Stimulated activated naive CD4-positive, alpha-beta T cell (primary cell): ENCODE measurements around the gene TXNDC8.
"Not testable (repeated sequence)": the region's sequence is repeated elsewhere in the genome, so short reads cannot be mapped to it uniquely, and the experiment has no call there.

Experiments
- DNase-seq, 6 experiments: peaks; one replicate each; lab custom pipeline; 2025; lab: John Stamatoyannopoulos, UW

TXNDC8 gene

GRCh38 chr9:110327716-110328115 lies 9.9 kb downstream of the TXNDC8 start:
- DNase-seq, result no peak

DNA sequence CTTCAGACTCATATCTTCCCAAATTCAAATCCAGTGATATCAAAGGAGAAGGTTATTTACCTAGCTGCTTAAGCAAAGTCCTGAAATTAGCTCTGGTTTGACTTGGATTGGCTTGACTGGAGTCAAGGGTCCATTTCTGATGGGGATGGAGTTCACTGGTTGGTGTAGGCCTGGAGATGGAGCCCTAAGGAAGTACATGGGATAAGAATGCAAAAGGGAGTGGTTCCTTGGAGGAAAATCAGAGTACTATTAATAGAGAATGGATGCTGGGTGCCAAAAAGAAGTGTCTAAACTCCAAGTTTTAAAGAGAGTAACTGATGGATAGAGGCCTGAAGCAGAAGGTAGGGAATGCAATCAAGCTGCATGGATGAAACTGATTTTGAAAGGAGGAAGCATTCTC lies 13.8 kb downstream of the TXNDC8 start:
- no peak for DNase-seq

- no peak for DNase-seq
Measured at GRCh38 chr9:110320651-110321445, 16.8 kb downstream of the TXNDC8 start.

- no peak for DNase-seq
Measured at GRCh38 chr9:110319781-110320492, 17.7 kb downstream of the TXNDC8 start.

DNA sequence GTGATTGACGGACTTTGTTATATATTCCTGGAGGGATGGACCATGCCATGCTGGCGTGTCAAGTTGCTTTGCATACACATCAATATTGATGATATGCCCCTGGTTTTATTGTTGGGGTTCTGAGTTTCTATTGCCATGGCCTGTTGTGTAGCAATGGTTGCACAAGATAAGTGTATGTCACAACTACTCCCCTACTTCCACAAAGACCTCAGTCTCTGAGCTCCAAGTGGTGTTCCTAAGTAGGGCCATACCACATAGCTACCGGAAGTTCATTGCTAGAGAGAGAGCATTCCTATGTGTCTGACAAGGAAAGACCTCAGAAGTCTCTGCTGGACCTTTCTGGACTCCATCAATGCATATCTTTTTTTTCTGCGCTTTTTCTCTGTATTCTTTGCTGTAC lies 19.8 kb downstream of the TXNDC8 start:
- DNase-seq, result no peak

DNA sequence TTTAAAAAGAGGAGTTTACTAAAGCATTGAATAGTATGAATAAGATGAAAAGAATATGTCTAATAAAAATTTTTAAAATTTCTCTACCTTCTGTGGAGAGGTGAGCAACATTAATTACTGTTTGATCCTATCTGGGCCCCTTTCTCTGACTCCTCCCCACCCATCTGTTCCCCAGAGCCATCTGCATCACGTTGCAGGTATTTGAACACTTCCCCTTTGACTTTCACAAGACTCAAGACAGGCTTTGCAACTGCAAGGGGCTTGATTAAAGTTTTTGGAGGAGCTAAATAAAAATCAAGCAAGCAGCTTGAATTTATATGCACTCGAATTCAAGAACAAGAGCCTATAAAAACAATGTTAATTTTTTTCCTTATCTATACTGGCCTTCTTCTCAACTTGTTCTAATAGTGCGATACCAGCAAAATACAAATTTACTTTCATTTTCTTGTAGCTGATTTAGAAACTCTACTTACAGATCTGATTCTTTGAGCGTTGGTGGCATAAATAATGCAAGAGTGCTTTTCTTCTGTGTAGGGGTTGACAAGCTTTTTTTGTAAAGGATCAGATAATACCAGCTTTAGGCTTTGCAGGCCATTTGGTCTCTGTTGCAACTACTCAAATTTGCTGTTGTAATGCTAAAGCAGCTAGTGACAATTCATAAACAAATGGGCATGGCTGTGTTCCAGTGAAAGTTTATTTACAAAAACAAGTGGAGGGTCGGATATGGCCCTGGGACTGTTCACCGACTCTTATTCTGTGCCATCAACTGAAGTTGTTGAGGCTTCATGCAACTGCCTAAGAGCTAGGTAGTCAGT lies 21.2 kb downstream of the TXNDC8 start:
- DNase-seq, result no peak

- DNase-seq, result not testable (repeated sequence)
Measured at GRCh38 chr9:110311978-110312377, 25.7 kb downstream of the TXNDC8 start.

GRCh38 chr9:110309681-110310080 lies 28.0 kb downstream of the TXNDC8 start:
- DNase-seq, result no peak

- DNase-seq, result no peak
Measured at GRCh38 chr9:110308633-110309038, 29.0 kb downstream of the TXNDC8 start.

GRCh38 chr9:110307191-110307590 lies 30.5 kb downstream of the TXNDC8 start:
- DNase-seq, result no peak

DNA sequence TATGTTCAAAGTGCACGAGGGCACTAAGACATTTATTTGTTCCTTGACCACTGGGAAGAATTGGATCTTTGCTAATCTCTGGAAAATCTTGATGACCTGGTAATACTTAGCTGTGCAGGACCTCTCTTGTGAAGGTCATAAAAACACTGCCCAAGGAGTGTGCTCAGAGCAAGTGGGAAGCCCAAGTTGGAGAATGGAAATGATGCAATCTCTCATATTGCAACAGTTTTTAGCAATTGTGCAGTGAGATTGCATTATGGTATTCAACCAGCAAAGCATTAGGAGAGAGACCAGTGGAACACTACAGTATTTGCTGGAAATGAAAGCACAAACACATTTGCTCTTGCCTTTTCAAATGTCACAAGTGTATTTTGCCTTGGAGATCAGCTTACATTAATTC lies 34.5 kb downstream of the TXNDC8 start:
- DNase-seq, result no peak

- no peak for DNase-seq
Measured at GRCh38 chr9:110298043-110298605, 39.5 kb downstream of the TXNDC8 start.

DNA sequence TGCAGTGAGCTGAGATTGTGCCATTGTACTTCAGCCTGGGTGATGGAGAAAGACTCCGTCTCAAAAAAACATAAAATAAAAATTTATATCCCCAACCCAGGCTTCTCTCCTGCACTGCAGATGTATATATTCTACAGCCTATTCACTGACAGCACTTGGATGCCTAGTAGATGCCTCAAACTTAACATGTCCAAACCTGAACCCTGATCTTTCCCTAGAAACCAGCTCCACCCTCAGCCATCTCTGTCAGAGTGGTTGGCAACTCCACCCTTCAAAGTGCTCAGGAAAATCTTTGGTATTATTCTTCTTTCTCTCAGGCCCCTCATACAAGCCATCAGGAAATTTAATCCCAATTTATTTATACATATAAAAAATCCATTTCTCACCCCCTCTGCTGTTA lies 44.4 kb downstream of the TXNDC8 start:
- DNase-seq, result no peak

- DNase-seq, result no peak
Measured at GRCh38 chr9:110291921-110292557, 45.6 kb downstream of the TXNDC8 start.

GRCh38 chr9:110290001-110290400 lies 47.7 kb downstream of the TXNDC8 start:
- no peak for DNase-seq

DNA sequence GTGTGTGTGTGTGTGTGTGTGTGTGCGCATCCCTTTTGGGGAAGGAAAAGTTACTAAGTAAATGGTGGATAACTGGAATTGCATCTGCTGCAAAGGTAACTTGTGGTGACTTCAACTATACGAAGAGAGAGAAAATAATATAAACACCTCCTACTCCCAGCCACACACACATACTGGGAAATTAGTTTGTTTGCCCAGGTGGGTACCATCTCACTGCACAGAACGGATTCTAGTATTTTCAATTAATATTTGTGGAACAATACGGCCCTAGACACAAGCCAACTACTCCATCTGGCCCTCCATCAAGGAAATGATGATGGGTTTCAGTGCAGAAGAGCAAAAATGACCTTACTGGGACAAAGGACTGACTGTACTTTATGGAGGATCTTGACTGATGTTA lies 49.2 kb downstream of the TXNDC8 start:
- DNase-seq, result no peak

- no peak for DNase-seq
Measured at GRCh38 chr9:110287289-110287680, 50.4 kb downstream of the TXNDC8 start.

- DNase-seq, result no peak
Measured at GRCh38 chr9:110284211-110284844, 53.3 kb downstream of the TXNDC8 start.

GRCh38 chr9:110283751-110284150 lies 53.9 kb downstream of the TXNDC8 start:
- DNase-seq, result no peak

DNA sequence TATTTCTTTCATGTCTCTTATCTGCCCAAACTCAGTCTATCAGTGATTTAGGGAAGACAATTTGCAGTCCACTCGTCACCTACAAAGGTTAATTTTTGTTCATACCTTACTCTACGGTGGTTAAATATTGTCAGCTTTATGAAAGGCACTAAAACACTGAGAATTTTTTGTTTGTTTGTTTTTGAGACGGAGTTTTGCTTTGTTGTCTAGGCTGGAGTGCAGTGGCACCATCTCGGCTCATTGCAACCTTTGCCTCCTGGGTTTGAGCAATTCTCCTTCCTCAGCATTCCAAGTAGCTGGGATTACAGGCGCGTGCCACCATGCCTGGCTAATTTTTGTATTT lies 55.0 kb downstream of the TXNDC8 start:
- no peak for DNase-seq

DNA sequence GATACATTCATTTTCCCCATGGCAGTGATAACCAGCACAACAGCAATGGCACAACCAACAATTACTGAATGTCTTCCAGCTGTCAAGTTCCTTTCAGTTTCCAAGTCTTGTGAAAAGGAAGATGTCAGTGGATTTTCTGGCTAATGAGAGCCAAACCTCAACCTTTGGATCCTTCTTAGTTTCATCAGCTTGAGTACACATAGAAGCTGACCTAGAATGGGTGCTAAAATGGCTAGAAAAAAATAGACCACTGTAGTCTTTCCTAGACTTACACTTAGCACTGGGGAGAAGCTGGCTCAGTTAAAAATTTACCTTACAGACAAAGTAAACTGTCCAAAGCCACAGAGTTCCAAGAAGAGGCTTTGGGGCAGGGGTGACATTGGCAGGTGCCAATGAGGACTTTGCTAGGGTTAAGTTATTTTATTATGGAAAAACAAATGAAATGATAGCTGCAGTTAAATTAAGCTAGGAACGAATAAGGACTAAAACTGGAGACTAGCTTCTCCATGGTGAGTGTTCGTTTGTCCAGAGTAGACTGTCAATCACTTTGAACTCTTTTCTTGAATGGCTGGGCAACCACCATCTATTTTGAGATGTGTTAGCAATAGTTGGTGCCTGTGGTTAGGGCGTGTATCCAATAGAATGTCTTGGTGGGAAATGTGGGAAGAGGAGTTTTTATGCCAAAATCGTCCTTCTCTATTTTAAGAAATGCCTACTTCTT lies 55.5 kb downstream of the TXNDC8 start:
- DNase-seq, result no peak
